Activated CD8-positive, alpha-beta memory T cell treated with anti-CD3 and anti-CD28 coated beads, Interleukin-2, amount 50 U/mL, for 1 hour (primary cell): ENCODE results near the gene MRPL24.
A peak's percentile ranks its signal among the peaks of the same experiment; 100 is the strongest.

Source experiments
- DNase-seq: peaks from one replicate; pipeline ENCODE4 v3.0.0-alpha.2; 2020; ENCODE audit errors: extremely low read depth

MRPL24 gene

GRCh38 chr1:156743367-156744302 lies 2.7 kb upstream of the MRPL24 start:
- DNase-seq, result no peak

- DNase-seq, result no peak
These were observed 1.9 kb upstream of the MRPL24 start for GRCh38 chr1:156742801-156743200.

- DNase-seq, result no peak
These were observed 1.1 kb upstream of the MRPL24 start for GRCh38 chr1:156742017-156742416.

- no peak for DNase-seq
These were observed 644 bp upstream of the MRPL24 start for GRCh38 chr1:156741481-156741983.

GRCh38 chr1:156740237-156740740 lies 599 bp downstream of the MRPL24 start:
- no peak for DNase-seq

GRCh38 chr1:156738916-156739315 lies 2.0 kb downstream of the MRPL24 start:
- DNase-seq, result no peak

GRCh38 chr1:156738407-156738806 lies 2.5 kb downstream of the MRPL24 start:
- no peak for DNase-seq

GRCh38 chr1:156733989-156734584 lies 6.8 kb downstream of the MRPL24 start:
- no peak for DNase-seq

GRCh38 chr1:156728599-156729462 lies 12.1 kb downstream of the MRPL24 start, which contains the start of gene ISG20L2:
Gene ISG20L2, minus strand, starts transcription at chr1:156728766. Its CDS starts 1,114 bp downstream, at chr1:156727652.
- peak; percentile 89 for DNase-seq

- no peak for DNase-seq
These were observed 12.8 kb downstream of the MRPL24 start, which contains the start of gene METTL25B for GRCh38 chr1:156727926-156728598. Gene METTL25B, plus strand, starts transcription at chr1:156728469. Its CDS starts 636 bp downstream, at chr1:156729105.

- no peak for DNase-seq
These were observed 13.4 kb downstream of the MRPL24 start for GRCh38 chr1:156727492-156727891.

- DNase-seq, result no peak
These were observed 14.2 kb downstream of the MRPL24 start for GRCh38 chr1:156726549-156727226.

GRCh38 chr1:156725683-156726280 lies 15.1 kb downstream of the MRPL24 start:
- DNase-seq, result no peak

- no peak for DNase-seq
These were observed 19.4 kb downstream of the MRPL24 start for GRCh38 chr1:156721535-156721934.

- DNase-seq, result no peak
These were observed 19.8 kb downstream of the MRPL24 start for GRCh38 chr1:156721131-156721530.

- no peak for DNase-seq
These were observed 23.5 kb downstream of the MRPL24 start for GRCh38 chr1:156717351-156717750.

GRCh38 chr1:156714830-156715229 lies 26.1 kb downstream of the MRPL24 start:
- DNase-seq, result no peak

- DNase-seq, result no peak
These were observed 28.3 kb downstream of the MRPL24 start for GRCh38 chr1:156712626-156713025.

GRCh38 chr1:156711011-156711817 lies 29.7 kb downstream of the MRPL24 start:
- no peak for DNase-seq
